HEK293T (cell line): ENCODE data around the gene POU5F1.
"Not testable (repeated sequence)": the region's sequence is repeated elsewhere in the genome, so short reads cannot be mapped to it uniquely, and the experiment has no call there.

Experiments
- BHLHE40 ChIP-seq: fragments of 450-650 bp; IDR thresholded peaks from 2 replicates; pipeline ENCODE4 v1.6.1; 2016; ENCODE audit warnings: mild to moderate bottlenecking, moderate library complexity, borderline replicate concordance
- CTBP1 ChIP-seq: fragments of 450-650 bp; IDR thresholded peaks from 2 replicates; pipeline ENCODE4 v1.6.1; 2016; ENCODE audit warnings: borderline replicate concordance
- FOXA1 ChIP-seq: fragments of 450-650 bp; IDR thresholded peaks from 2 replicates; pipeline ENCODE4 v1.6.1; 2016; ENCODE audit warnings: mild to moderate bottlenecking
- FOXM1 ChIP-seq: fragments of 450-650 bp; IDR thresholded peaks from 2 replicates; pipeline ENCODE4 v1.6.1; 2017; ENCODE audit warnings: mild to moderate bottlenecking, borderline replicate concordance
- SUZ12 ChIP-seq: fragments of 450-650 bp; IDR thresholded peaks from 2 replicates; pipeline ENCODE4 v1.6.1; 2016; ENCODE audit warnings: mild to moderate bottlenecking
- ZNF384 ChIP-seq: fragments of 450-650 bp; IDR thresholded peaks from 2 replicates; pipeline ENCODE4 v1.6.1; 2016

DNA sequence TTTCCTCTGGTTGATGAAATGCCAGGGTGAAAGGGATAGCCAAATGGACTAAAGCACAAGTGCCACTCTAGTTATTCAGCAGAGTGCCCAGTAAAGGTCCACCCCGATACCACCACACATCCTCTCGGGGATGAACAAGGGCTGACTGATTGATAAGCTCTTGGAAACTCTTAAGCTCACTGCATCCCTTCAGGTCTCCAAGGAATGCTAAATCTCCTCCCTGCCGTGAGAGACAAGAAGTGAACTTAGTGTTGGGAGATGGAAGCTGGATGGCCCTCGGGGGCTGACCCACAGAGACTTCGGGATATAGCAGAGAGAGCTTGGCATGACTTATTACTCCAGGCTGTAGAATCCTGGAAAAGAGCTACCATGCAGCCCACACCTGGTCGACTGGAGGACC is 13.4 kb upstream of the POU5F1 start:
- not testable (repeated sequence) for TF ChIP-seq FOXM1, SUZ12, BHLHE40, CTBP1, FOXA1, ZNF384
